H1 (cell line): ENCODE results near the gene DHCR24. TPM values are rescaled to one million over a fixed set of nuclear protein-coding genes. Genes with fewer than 3 reads are reported as not detected.

ENCODE experiments used
- CBX8 ChIP-seq: fragments of 300-800, 300-1000 bp; sonication (generic); IDR thresholded peaks from 2 replicates; pipeline ENCODE4 v1.7.1; 2016; ENCODE audit warnings: low read depth, low read length, borderline replicate concordance
- CHD1 ChIP-seq: IDR thresholded peaks from 2 replicates; pipeline ENCODE4 v1.6.1; 2012; ENCODE audit warnings: low read depth, low read length, improper control_type of control experiment
- CTBP2 ChIP-seq: IDR thresholded peaks from 2 replicates; pipeline ENCODE4 v1.7.0; 2011; ENCODE audit warnings: borderline replicate concordance, mild to moderate bottlenecking, moderate library complexity, mixed read lengths, low read length; ENCODE audit not compliant: insufficient read depth, insufficient read length
- MAFK ChIP-seq: IDR thresholded peaks from 2 replicates; pipeline ENCODE4 v1.6.1; 2012; ENCODE audit warnings: low read depth, mild to moderate bottlenecking, improper control_type of control experiment, low read length
- NANOG ChIP-seq: IDR thresholded peaks from 2 replicates; pipeline ENCODE4 v1.6.1; 2011; ENCODE audit warnings: low read length, low read depth, mild to moderate bottlenecking, inconsistent platforms; ENCODE audit not compliant: insufficient read depth, poor library complexity, severe bottlenecking
- polyA plus RNA-seq, 7 experiments: library from polyadenylated mRNA; depleted of rRNA in 3 of 7; stranded (reverse) in 5 of 7; unstranded in 2 of 7; fragments of >200 nt in 5 of 7; fragments of 200-250 nt in 2 of 7; gene quantifications; 1 replicate in 5 of 7; 2 replicates in 1 of 7; 4 replicates in 1 of 7; pipeline versions ENCODE4 v1.2.1 to v1.2.3, GENCODE V29; 2011 to 2013; ENCODE audit warnings: missing spikeins in 2 of 7, mixed read lengths in 2 of 7
- total RNA-seq: library from RNA; stranded (reverse); fragmentation: NEBNext Ultra II Directional; extraction: Animal tissue kit (Norgen Biotek cat#: 25700); gene quantifications from 2 replicates; pipeline ENCODE4 v1.2.1, GENCODE V29; 2021

Gene DHCR24
- total and polyA plus RNA-seq, 2 of the 8 experiments (the other 6 are each of a cell fraction or from before 2014, with no cell fraction given) = 370 to 419 TPM

DNA sequence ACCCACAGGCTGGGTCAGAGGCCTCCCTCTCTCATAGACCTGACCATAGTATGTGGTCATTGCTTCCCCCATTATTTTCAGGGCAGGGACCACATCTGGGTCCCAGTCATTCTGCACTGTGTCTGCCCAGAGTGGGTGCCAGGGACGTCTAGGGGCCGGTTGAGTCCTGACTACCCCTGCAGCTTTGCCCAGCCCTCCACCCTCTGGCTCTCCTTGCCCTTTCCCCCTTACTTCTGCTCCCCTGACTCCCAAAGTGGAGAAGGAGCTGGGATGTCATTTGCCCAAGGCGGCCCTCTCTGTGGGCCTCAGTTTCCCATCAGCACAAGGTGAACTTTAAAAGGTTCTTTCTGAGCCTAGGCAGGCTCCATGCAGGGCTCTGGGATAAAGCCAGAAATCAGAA lies 81.5 kb downstream of the DHCR24 start (continued):
- TF ChIP-seq NANOG (no peak), MAFK (no peak), CBX8 (no peak), CHD1 (no peak), CTBP2 (no peak)
- TF ChIP-seq, all 59 proteins: peak for 0
